VCaP (cell line): ENCODE measurements around the gene LGALS1.
"Not testable (repeated sequence)": the region's sequence is repeated elsewhere in the genome, so short reads cannot be mapped to it uniquely, and the experiment has no call there.

ENCODE experiments used
- H3K27ac ChIP-seq: fragments of 450-650 bp; 2 replicates; pipeline ENCODE4 v1.5.1; 2017
- CTCF ChIP-seq: fragments of 450-650 bp; conservative IDR thresholded peaks from 2 replicates; pipeline ENCODE4 v1.5.1; 2017; ENCODE audit warnings: mild to moderate bottlenecking, moderate library complexity

The LGALS1 gene

GRCh38 chr22:37686002-37686982, 10.9 kb downstream of the LGALS1 start, which contains the start of gene NOL12:
Gene NOL12 (plus strand): TSS chr22:37686343. CDS start chr22:37686393, 50 bp downstream.
- no peak for TF ChIP-seq CTCF
- peak within 1 kb of the TSS; percentile 81 for H3K27ac ChIP-seq

- no peak for TF ChIP-seq CTCF
- no peak overlapping the region for H3K27ac ChIP-seq
Observed at GRCh38 chr22:37690407-37690806, 15.0 kb downstream of the LGALS1 start.

GRCh38 chr22:37690901-37691504, 15.6 kb downstream of the LGALS1 start:
- H3K27ac ChIP-seq = no peak overlapping the region
- TF ChIP-seq CTCF = no peak

- TF ChIP-seq CTCF = no peak
- no peak overlapping the region for H3K27ac ChIP-seq
Observed at GRCh38 chr22:37692627-37693285, 17.3 kb downstream of the LGALS1 start.

GRCh38 chr22:37694131-37694530, 18.7 kb downstream of the LGALS1 start:
- not testable (repeated sequence) for H3K27ac ChIP-seq

GRCh38 chr22:37696260-37696656, 20.8 kb downstream of the LGALS1 start:
- not testable (repeated sequence) for H3K27ac ChIP-seq

GRCh38 chr22:37696657-37697537, 21.5 kb downstream of the LGALS1 start, which contains the start of gene TRIOBP:
Gene TRIOBP (plus strand): TSS chr22:37697048. CDS start chr22:37701366, 4,318 bp downstream.
- peak; percentile 17; the same call in 1 of the 2 replicates for TF ChIP-seq CTCF
- no peak within 1 kb of the TSS for H3K27ac ChIP-seq

GRCh38 chr22:37697538-37697835, 22.1 kb downstream of the LGALS1 start:
- TF ChIP-seq CTCF = no peak
- H3K27ac ChIP-seq = no peak overlapping the region
